Measurements from ENCODE around the gene CHAT.

CHAT gene

DNA sequence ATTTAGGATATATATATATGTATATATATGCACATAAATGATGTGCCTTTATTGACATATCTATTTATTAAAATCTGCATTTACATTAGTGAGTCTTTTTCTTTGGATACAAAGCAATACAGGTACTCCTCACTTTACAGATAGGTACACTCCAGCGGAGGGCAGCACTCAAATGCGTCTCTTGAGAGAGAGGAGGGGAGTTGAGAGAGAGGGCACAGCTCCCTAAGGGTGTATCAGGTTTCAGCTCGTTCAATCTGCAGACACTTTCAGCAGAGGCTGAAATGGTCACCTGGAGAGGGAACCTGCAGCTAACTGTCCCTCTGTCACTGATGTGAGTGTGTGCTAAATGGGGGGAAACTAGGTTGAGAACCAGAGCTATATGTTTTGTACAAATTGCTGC, 87.2 kb downstream of the CHAT start:
- H3K4me3 ChIP-seq (ENCODE audit: low read length): no peak overlapping the region
- H3K9ac ChIP-seq (ENCODE audit: low read depth, low read length): no peak overlapping the region
- H3K36me3 ChIP-seq (ENCODE audit: insufficient read depth, low read depth, low read length): no peaks in the 10 kb centered on the region
- peaks cover 17% of the 10 kb centered on the region for H3K27me3 ChIP-seq (ENCODE audit: insufficient read depth, low read length)
- peaks cover 4% of the 10 kb centered on the region for H3K4me1 ChIP-seq (ENCODE audit: insufficient read depth, low read length)
- H3K9me3 ChIP-seq (ENCODE audit: insufficient read depth, low read depth, low read length): no peaks in the 10 kb centered on the region
- no peak overlapping the region for H3K27ac ChIP-seq (ENCODE audit: low read length)

DNA sequence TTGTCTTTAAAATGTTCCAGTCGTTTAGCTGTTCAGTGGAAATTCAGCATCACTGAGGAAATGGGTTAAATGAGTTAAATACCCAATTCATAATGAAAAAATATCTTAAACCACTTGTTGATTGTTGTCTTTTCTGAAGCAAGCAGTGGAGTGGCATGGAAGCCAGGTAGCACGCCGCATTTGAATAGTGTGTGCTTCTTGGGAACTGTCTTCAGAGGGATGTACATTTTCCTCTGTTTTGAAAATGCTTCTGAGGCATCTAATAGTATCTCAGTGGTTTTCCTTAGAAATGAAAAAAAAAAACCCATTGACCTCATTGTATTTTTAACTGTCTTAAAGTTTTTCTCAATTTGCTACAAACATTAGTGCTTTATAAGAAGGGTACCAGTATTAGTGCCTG, 93.7 kb downstream of the CHAT start:
- no peaks in the 10 kb centered on the region for H3K9me3 ChIP-seq (ENCODE audit: insufficient read depth, low read depth, low read length)
- H3K9ac ChIP-seq (ENCODE audit: low read depth, low read length): no peak overlapping the region
- no peak overlapping the region for H3K4me3 ChIP-seq (ENCODE audit: low read length)
- H3K27me3 ChIP-seq (ENCODE audit: insufficient read depth, low read length): no peaks in the 10 kb centered on the region; the same call in 1 of the 2 replicates
- no peaks in the 10 kb centered on the region for H3K36me3 ChIP-seq (ENCODE audit: insufficient read depth, low read depth, low read length)
- H3K4me1 ChIP-seq (ENCODE audit: insufficient read depth, low read length): no peaks in the 10 kb centered on the region
- no peak overlapping the region for H3K27ac ChIP-seq (ENCODE audit: low read length)

- H3K9me3 ChIP-seq (ENCODE audit: insufficient read depth, low read depth, low read length): peaks cover 6% of the 10 kb centered on the region
- H3K9ac ChIP-seq (ENCODE audit: low read depth, low read length): no peak overlapping the region
- no peak overlapping the region for H3K27ac ChIP-seq (ENCODE audit: low read length)
- H3K36me3 ChIP-seq (ENCODE audit: insufficient read depth, low read depth, low read length): no peaks in the 10 kb centered on the region
- H3K4me1 ChIP-seq (ENCODE audit: insufficient read depth, low read length): no peaks in the 10 kb centered on the region
- no peaks in the 10 kb centered on the region; the same call in 1 of the 2 replicates for H3K27me3 ChIP-seq (ENCODE audit: insufficient read depth, low read length)
- H3K4me3 ChIP-seq (ENCODE audit: low read length): no peak overlapping the region
Observed at GRCh38 chr10:49709934-49710333, 96.1 kb downstream of the CHAT start.

DNA sequence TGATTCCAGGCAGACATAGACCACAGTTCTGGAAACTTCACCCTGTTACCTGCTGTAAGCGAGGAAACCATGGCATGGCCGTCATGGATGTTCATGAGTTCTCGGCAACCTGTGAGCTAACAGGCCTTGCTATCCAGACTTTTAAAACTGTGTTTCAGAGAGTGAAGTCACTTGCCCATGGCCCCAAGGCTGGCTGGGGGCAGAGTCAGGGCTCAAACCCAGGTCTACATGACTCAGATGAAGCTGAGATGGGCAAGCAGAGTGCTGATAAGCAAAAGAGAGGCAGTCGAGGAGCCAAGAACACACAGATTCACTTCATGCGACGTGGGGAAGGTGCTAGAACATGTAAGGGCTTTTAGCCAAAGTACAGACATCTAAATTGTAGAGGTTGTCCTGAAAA, 97.1 kb downstream of the CHAT start:
- Histone ChIP-seq H3K4me1 (ENCODE audit: insufficient read depth, low read length) (no peaks in the 10 kb centered on the region), H3K27me3 (ENCODE audit: insufficient read depth, low read length) (no peaks in the 10 kb centered on the region; the same call in 1 of the 2 replicates), H3K9me3 (ENCODE audit: insufficient read depth, low read depth, low read length) (peaks cover 10% of the 10 kb centered on the region), H3K27ac (ENCODE audit: low read length) (no peak overlapping the region), H3K4me3 (ENCODE audit: low read length) (no peak overlapping the region), H3K36me3 (ENCODE audit: insufficient read depth, low read depth, low read length) (no peaks in the 10 kb centered on the region), H3K9ac (ENCODE audit: low read depth, low read length) (no peak overlapping the region)

DNA sequence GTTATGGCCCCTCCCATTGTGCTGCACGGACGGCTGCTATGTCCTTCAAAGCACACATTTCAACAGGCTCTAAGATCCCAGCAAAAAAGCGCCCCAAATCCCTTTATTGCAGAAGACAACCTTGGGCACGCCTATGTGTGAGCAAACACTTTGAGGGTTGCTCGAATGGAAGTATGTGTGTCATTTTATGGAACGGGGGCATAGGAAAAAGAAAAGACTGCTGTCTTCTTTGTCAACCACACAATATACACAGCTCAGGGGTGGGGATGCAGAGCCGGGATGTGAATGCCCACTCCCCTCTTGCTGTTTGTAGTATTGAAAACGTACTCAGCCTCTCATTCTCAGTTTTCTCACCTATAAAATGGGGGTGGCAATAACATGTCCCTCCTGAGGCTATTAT, 97.6 kb downstream of the CHAT start:
- Histone ChIP-seq H3K36me3 (ENCODE audit: insufficient read depth, low read depth, low read length) (no peaks in the 10 kb centered on the region), H3K4me3 (ENCODE audit: low read length) (no peak overlapping the region), H3K9me3 (ENCODE audit: insufficient read depth, low read depth, low read length) (peaks cover 10% of the 10 kb centered on the region), H3K9ac (ENCODE audit: low read depth, low read length) (no peak overlapping the region), H3K27me3 (ENCODE audit: insufficient read depth, low read length) (no peaks in the 10 kb centered on the region; the same call in 1 of the 2 replicates), H3K4me1 (ENCODE audit: insufficient read depth, low read length) (no peaks in the 10 kb centered on the region), H3K27ac (ENCODE audit: low read length) (no peak overlapping the region)

- H3K27ac ChIP-seq (ENCODE audit: low read length): no peak overlapping the region
- H3K9ac ChIP-seq (ENCODE audit: low read depth, low read length): no peak overlapping the region
- H3K36me3 ChIP-seq (ENCODE audit: insufficient read depth, low read depth, low read length): no peaks in the 10 kb centered on the region
Observed at GRCh38 chr10:49713266-49713665, 99.4 kb downstream of the CHAT start.

More at GRCh38 chr10:49713266-49713665, 99.4 kb downstream of the CHAT start:
- Histone ChIP-seq H3K27me3 (ENCODE audit: insufficient read depth, low read length) (no peaks in the 10 kb centered on the region; the same call in 1 of the 2 replicates), H3K4me1 (ENCODE audit: insufficient read depth, low read length) (no peaks in the 10 kb centered on the region), H3K4me3 (ENCODE audit: low read length) (no peak overlapping the region), H3K9me3 (ENCODE audit: insufficient read depth, low read depth, low read length) (peaks cover 10% of the 10 kb centered on the region)

All from iPS-20b (cell line).